GM12873 (cell line): ENCODE measurements around the gene ARHGAP12.

Experiments
- TF ChIP-seq, protein P1 (sequence below): IDR thresholded peaks from 2 replicates; pipeline ENCODE4 v1.5.1; 2012; ENCODE audit warnings: low read depth, mild to moderate bottlenecking, moderate library complexity, low read length, control low read depth; ENCODE audit not compliant: insufficient read depth; ENCODE audit errors: missing control alignments

Gene ARHGAP12, protein sequence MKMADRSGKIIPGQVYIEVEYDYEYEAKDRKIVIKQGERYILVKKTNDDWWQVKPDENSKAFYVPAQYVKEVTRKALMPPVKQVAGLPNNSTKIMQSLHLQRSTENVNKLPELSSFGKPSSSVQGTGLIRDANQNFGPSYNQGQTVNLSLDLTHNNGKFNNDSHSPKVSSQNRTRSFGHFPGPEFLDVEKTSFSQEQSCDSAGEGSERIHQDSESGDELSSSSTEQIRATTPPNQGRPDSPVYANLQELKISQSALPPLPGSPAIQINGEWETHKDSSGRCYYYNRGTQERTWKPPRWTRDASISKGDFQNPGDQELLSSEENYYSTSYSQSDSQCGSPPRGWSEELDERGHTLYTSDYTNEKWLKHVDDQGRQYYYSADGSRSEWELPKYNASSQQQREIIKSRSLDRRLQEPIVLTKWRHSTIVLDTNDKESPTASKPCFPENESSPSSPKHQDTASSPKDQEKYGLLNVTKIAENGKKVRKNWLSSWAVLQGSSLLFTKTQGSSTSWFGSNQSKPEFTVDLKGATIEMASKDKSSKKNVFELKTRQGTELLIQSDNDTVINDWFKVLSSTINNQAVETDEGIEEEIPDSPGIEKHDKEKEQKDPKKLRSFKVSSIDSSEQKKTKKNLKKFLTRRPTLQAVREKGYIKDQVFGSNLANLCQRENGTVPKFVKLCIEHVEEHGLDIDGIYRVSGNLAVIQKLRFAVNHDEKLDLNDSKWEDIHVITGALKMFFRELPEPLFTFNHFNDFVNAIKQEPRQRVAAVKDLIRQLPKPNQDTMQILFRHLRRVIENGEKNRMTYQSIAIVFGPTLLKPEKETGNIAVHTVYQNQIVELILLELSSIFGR

GRCh38 chr10:31928549-31929260 is at the start of gene ARHGAP12:
Gene ARHGAP12, minus strand, starts transcription at chr10:31928831. Its CDS starts 19,976 bp downstream, at chr10:31908855.
- TF ChIP-seq, protein P1, sequence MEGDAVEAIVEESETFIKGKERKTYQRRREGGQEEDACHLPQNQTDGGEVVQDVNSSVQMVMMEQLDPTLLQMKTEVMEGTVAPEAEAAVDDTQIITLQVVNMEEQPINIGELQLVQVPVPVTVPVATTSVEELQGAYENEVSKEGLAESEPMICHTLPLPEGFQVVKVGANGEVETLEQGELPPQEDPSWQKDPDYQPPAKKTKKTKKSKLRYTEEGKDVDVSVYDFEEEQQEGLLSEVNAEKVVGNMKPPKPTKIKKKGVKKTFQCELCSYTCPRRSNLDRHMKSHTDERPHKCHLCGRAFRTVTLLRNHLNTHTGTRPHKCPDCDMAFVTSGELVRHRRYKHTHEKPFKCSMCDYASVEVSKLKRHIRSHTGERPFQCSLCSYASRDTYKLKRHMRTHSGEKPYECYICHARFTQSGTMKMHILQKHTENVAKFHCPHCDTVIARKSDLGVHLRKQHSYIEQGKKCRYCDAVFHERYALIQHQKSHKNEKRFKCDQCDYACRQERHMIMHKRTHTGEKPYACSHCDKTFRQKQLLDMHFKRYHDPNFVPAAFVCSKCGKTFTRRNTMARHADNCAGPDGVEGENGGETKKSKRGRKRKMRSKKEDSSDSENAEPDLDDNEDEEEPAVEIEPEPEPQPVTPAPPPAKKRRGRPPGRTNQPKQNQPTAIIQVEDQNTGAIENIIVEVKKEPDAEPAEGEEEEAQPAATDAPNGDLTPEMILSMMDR = no peak

DNA sequence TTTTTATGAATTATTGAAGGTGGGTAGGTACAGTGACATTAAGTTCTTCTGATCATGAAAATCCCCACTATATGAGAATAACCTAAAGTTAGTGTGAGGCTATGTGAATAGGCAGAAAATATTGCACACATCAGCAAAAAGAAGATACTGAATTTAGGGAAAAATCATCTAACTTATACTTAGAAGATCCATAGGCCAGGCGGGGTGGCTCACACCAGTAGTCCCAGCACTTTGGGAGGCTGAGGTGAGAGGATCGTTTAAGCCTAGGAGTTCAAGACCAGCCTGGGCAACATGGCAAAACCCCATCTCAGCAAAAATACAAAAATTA is 49.5 kb upstream of the ARHGAP12 start:
- TF ChIP-seq, protein P1 = no peak

DNA sequence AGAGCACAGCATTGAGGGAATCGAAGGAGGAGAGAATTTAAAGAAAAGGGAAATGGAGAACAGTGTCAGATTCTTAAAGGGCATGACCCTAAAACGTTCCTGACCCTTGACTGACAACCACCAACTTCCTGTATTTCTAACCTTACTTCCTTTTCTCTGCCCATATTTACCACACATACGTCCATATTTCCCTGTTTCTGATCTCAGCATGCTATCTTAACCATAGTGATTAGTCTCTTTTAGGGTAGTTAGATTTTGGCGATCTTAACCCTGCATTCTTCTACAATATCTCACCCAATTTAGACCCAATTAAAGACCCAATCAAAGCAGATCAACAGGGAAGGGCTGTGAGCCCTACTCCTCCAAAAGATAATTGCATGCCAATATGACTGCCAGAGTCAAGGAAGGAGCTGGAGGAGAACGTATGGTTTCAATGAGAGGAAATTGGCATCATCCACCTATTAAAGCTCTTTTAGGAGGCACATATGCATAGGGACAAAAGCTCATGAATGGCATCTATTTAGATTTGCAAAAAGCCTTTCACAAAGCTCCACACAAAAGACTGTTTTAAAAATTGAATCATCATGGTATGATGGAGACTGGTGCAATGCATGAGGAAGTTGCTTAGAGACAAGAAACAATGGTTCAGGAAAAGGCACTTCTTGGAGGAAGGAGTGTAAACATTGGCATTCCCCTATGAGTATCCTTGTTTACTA is 49.0 kb upstream of the ARHGAP12 start:
- TF ChIP-seq, protein P1 = no peak

DNA sequence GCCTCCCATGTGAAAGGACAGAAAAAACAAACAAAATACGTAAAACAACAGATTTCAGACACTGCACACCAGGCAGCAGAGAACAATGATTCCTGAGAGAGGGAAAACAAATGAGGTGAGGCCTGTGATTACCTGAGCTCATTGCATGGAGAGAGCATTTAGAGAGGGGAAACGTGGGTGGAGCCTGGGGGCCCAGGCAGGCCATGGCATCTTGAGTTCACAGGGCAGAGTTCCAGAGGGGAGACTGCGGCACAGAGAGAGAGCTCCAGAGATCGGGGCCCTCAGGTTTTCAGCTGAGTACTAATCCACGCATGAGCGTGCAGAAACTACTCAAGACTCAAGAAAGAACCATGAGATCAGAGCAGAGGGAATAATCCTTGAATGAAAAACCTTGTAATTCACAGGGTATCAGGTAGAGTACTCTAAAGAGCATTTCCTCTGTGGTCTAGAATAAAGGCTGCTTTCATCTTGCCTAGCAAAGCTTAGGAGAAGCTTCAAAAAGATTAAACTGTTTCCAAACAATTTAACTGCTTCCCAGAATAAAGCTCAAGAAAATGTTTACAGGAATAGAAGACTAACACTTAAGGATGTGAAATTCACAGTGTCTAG is 46.6 kb upstream of the ARHGAP12 start:
- TF ChIP-seq, protein P1 = no peak

DNA sequence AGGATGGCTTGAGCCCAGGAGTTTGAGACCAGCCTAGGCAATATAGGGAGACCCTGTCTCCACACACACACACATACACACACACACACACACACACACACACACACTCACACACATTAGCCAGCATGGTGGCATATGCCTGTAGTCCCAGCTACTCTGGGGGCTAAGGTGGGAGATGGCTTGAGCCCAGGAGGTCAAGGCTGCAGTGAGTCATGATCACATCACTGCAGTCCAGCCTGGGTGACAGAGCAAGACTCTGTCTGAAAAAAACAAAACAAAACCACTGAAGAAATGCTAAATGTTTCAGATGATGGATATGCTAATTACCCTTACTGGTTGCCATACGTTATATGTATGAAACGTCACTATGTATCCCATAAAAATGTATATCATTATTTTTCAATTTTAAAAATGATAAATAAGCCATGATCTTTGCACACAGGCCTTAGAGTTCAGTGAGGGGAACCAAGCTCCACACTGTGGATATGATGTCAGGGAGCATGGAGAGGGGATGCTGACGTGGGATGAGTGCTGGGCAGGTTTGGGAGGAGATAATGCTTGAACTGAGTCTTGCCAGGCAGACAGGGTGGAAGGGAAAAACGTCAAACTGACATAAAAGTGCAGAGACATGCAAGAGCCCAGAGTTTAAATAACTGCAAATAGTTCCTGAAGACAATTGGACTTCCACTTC is 45.9 kb upstream of the ARHGAP12 start:
- TF ChIP-seq, protein P1 = no peak

DNA sequence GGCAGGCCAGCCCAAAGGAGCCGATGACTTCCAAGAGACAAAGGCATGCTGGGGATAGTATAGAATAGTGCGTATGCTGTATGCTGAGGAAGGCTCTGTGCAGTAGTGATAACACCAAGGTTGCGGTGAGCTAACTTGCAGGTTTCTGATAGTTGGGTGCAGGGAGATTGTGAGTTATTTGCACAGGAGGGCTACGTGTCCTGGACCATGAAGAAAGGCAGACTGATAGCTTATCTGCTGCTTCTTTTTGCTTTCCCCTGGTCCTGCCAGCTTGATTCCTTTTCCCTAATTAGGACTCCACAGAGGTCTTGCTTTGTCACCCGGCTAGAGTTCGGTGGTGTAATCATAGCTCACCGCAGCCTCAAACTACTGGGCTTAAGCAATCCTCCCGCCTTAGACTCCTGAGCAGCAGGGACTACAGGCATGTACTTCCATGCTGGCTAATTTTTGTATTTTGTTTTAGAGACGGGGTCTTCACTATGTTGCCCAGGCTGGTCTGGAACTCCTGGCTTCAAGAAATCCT is 43.9 kb upstream of the ARHGAP12 start:
- TF ChIP-seq, protein P1 = no peak
